KMS-11 (cell line): Measurements from ENCODE around the gene SRPK3.

ENCODE experiments used
- H2AFZ ChIP-seq: fragments of 200-600 bp; sonication (generic); 2 replicates; pipeline ENCODE4 v1.6.1; 2016; ENCODE audit warnings: antibody characterized with exemption, mixed run types, low read depth
- H3K27ac ChIP-seq: fragments of 200-600 bp; sonication (generic); 2 replicates; pipeline ENCODE4 v1.6.1; 2016; ENCODE audit warnings: mild to moderate bottlenecking, mixed run types
- H3K27me3 ChIP-seq: fragments of 200-600 bp; sonication (generic); 2 replicates; pipeline ENCODE4 v1.6.1; 2017; ENCODE audit warnings: mild to moderate bottlenecking, low read depth, mixed run types, moderate library complexity; ENCODE audit not compliant: insufficient read depth
- H3K36me3 ChIP-seq: fragments of 200-600 bp; sonication (generic); 2 replicates; pipeline ENCODE4 v1.6.1; 2017; ENCODE audit warnings: mild to moderate bottlenecking, mixed run types; ENCODE audit not compliant: insufficient read depth
- H3K4me1 ChIP-seq: fragments of 200-600 bp; sonication (generic); 2 replicates; pipeline ENCODE4 v1.6.1; 2016; ENCODE audit warnings: mild to moderate bottlenecking, low read depth, mixed run types; ENCODE audit not compliant: poor library complexity, severe bottlenecking
- H3K4me2 ChIP-seq: fragments of 200-600 bp; sonication (generic); 2 replicates; pipeline ENCODE4 v1.7.0; 2016; ENCODE audit warnings: mild to moderate bottlenecking, mixed run types
- H3K4me3 ChIP-seq: fragments of 200-600 bp; sonication (generic); IDR thresholded peaks from 2 replicates; pipeline ENCODE4 v1.6.1; 2017; ENCODE audit warnings: low read depth, low read length, mixed read lengths; ENCODE audit not compliant: insufficient read depth
- H3K79me2 ChIP-seq: fragments of 200-600 bp; sonication (generic); 2 replicates; pipeline ENCODE4 v1.6.1; 2016; ENCODE audit warnings: low read depth, mixed run types; ENCODE audit not compliant: insufficient read depth
- H3K9ac ChIP-seq: fragments of 200-600 bp; sonication (generic); 2 replicates; pipeline ENCODE4 v1.6.1; 2016; ENCODE audit warnings: mild to moderate bottlenecking, mixed run types
- H4K20me1 ChIP-seq: fragments of 200-600 bp; sonication (generic); 2 replicates; pipeline ENCODE4 v1.6.1; 2016; ENCODE audit warnings: mild to moderate bottlenecking, mixed run types; ENCODE audit not compliant: insufficient read depth
- TF ChIP-seq, protein P1 (sequence below): fragments of 200-600 bp; sonication (generic); conservative IDR thresholded peaks from 2 replicates; pipeline ENCODE4 v1.6.1; 2017; ENCODE audit warnings: low read depth, mild to moderate bottlenecking, antibody characterized with exemption, low read length, moderate library complexity, mixed read lengths

Gene SRPK3

GRCh38 chrX:153827016-153827415 lies 46.2 kb downstream of the SRPK3 start:
- H2AFZ ChIP-seq, result no peak overlapping the region
- H3K4me2 ChIP-seq, result no peak overlapping the region
- TF ChIP-seq, protein P1, sequence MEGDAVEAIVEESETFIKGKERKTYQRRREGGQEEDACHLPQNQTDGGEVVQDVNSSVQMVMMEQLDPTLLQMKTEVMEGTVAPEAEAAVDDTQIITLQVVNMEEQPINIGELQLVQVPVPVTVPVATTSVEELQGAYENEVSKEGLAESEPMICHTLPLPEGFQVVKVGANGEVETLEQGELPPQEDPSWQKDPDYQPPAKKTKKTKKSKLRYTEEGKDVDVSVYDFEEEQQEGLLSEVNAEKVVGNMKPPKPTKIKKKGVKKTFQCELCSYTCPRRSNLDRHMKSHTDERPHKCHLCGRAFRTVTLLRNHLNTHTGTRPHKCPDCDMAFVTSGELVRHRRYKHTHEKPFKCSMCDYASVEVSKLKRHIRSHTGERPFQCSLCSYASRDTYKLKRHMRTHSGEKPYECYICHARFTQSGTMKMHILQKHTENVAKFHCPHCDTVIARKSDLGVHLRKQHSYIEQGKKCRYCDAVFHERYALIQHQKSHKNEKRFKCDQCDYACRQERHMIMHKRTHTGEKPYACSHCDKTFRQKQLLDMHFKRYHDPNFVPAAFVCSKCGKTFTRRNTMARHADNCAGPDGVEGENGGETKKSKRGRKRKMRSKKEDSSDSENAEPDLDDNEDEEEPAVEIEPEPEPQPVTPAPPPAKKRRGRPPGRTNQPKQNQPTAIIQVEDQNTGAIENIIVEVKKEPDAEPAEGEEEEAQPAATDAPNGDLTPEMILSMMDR, result no peak
- no peak overlapping the region for H3K4me3 ChIP-seq
- H3K9ac ChIP-seq, result no peak overlapping the region
- no peak overlapping the region for H3K27ac ChIP-seq
- H3K4me1 ChIP-seq, result no peaks in the 10 kb centered on the region
- no peaks in the 10 kb centered on the region for H3K36me3 ChIP-seq
- H3K79me2 ChIP-seq, result no peaks in the 10 kb centered on the region
- no peaks in the 10 kb centered on the region for H4K20me1 ChIP-seq
- peaks cover 23% of the 10 kb centered on the region; the same call in 1 of the 2 replicates for H3K27me3 ChIP-seq

DNA sequence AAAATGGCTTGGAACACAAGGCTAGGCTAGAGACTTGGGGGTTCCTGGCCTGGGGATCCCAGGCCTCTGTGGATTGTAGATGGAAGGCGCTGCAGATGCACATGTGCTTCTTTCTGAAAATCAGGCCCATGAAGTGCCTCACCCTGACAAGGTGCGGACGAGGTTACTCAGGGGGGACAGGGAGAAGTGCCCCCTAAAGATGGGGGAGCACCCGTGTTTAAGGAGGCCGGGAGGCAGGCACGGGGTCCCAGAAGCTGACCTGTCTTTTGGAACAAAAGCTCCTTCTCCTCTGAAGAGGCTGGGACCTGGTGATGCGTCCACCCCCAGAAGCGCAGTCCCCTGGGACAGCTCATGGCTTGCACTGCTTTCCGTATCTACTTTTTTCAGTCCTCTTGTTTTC lies 47.1 kb downstream of the SRPK3 start:
- Histone ChIP-seq H4K20me1 (no peaks in the 10 kb centered on the region), H2AFZ (no peak overlapping the region), H3K4me3 (no peak overlapping the region), H3K79me2 (no peaks in the 10 kb centered on the region), H3K27me3 (peaks cover 21% of the 10 kb centered on the region; the same call in 1 of the 2 replicates), H3K9ac (no peak overlapping the region), H3K4me2 (no peak overlapping the region), H3K36me3 (no peaks in the 10 kb centered on the region), H3K27ac (no peak overlapping the region), H3K4me1 (no peaks in the 10 kb centered on the region)
- TF ChIP-seq, protein P1, result no peak

DNA sequence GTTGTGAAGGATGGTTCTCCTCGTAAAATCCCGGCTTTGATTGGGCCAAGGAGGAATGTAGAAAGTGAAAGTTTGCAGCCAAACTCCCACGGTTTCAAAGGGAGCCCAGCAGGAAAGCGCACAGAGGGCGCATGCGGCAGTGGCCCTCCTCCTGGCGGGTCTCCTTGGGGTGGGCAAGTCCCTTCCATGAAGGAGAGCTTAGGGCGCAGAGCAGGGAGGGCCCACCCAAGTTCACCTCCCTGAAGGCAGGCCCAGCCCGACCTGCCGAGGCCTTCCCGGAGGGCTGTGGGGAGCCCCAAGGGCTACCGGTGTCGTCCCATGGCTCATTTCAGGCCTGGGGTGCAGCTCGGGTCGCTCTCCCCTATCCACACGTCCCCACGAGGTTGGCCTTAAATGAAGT lies 47.5 kb downstream of the SRPK3 start:
- Histone ChIP-seq H3K4me2 (no peak overlapping the region), H2AFZ (no peak overlapping the region), H3K4me1 (no peaks in the 10 kb centered on the region), H3K27me3 (peaks cover 21% of the 10 kb centered on the region; the same call in 1 of the 2 replicates), H3K27ac (no peak overlapping the region), H3K9ac (no peak overlapping the region), H3K4me3 (no peak overlapping the region), H3K79me2 (no peaks in the 10 kb centered on the region), H3K36me3 (no peaks in the 10 kb centered on the region), H4K20me1 (no peaks in the 10 kb centered on the region)
- TF ChIP-seq, protein P1, result no peak

DNA sequence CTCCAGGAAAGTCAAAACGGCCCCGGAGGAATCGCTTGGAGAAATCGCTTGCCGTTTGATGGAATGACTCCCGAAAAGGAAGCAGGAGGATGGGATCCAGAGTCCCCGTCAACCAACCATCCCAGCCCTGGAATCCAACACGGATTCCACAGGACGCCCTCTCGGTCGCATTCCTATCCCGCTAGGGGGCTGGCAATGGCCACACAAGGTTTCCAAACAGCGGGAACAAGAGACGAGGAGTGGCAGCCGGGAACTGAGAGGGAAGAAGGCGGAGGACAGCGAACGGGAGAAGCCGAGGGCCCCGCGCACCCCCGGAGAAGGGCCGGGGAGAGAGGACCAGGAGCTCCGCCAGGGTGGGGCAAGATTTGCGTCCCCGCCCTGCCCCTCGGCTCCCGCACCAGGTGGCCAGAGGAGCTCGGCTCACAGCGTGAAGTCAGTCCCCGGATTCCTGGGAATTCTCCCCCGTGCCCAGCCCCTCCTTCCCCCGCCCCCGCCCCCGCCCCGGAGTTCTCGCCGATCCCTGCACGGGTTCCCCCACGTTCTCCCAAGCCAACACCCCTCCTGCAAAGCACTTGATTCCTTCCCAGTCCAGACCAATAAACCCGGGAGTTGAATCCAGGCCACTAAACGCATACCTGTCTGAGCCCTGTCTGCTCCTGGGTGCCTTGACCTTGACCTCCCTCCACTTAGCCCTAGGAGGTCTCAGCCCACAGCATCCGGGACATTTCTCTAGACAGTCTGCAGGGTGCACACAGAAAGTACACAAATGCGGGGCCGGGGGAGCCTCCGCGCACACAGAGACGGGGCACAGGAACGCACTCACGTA lies 48.1 kb downstream of the SRPK3 start:
- Histone ChIP-seq H3K4me2 (no peak overlapping the region), H3K36me3 (no peaks in the 10 kb centered on the region), H3K4me1 (no peaks in the 10 kb centered on the region), H3K27ac (no peak overlapping the region), H2AFZ (no peak overlapping the region), H3K9ac (no peak overlapping the region), H3K79me2 (no peaks in the 10 kb centered on the region), H3K4me3 (no peak overlapping the region), H3K27me3 (peaks cover 21% of the 10 kb centered on the region; the same call in 1 of the 2 replicates), H4K20me1 (no peaks in the 10 kb centered on the region)
- TF ChIP-seq, protein P1, result no peak
